Ectodermal cell (in vitro differentiated cells): Measurements from ENCODE around the gene NAPA.

Experiments used
- H3K27ac ChIP-seq: 2 replicates; pipeline ENCODE4 v1.7.0; 2013; ENCODE audit warnings: mild to moderate bottlenecking, low read depth, low read length; ENCODE audit not compliant: insufficient read depth, poor library complexity, severe bottlenecking
- H3K27me3 ChIP-seq: 2 replicates; pipeline ENCODE4 v1.7.0; 2013; ENCODE audit warnings: mild to moderate bottlenecking, low read length; ENCODE audit not compliant: insufficient read depth, control insufficient read depth, poor library complexity, severe bottlenecking
- H3K36me3 ChIP-seq: one replicate; pipeline ENCODE4 v1.7.0; 2013; ENCODE audit warnings: low read length; ENCODE audit not compliant: control insufficient read depth, insufficient read depth
- H3K4me1 ChIP-seq: one replicate; pipeline ENCODE4 v1.7.0; 2013; ENCODE audit warnings: low read length; ENCODE audit not compliant: control insufficient read depth, insufficient read depth
- H3K4me3 ChIP-seq: 2 replicates; pipeline ENCODE4 v1.7.0; 2013; ENCODE audit warnings: low read depth, low read length, control low read depth; ENCODE audit not compliant: insufficient read depth
- H3K9me3 ChIP-seq: 2 replicates; pipeline ENCODE4 v1.7.0; 2013; ENCODE audit warnings: mild to moderate bottlenecking, low read length, moderate library complexity; ENCODE audit not compliant: control insufficient read depth
- WGBS, 2 experiments: methylation state at CpG; one replicate each; pipeline ENCODE4 v1.1.7; 2013; ENCODE audit warnings: missing lambda C conversion rate in 2 of 2; 5-methylcytosine and 5-hydroxymethylcytosine counted together

The NAPA gene

DNA sequence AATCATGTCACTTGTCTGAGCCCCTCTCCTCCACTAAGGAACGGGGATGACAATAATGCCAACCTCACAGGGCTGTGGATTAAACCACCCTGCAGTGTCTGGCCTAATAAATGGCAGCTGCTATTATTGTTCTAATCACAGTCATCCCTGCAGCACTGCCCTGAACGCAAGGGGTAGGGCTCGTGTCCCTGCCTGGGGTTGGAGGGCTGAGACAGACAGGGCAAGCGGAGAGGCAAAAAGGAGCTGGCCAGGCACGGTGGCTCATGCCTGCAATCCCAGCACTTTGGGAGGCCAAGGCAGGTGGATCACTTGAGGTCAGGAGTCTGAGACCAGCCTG is 20.7 kb downstream of the NAPA start:
- no peak overlapping the region for H3K4me3 ChIP-seq
- H3K9me3 ChIP-seq, result no peaks in the 10 kb centered on the region
- H3K27me3 ChIP-seq, result no peaks in the 10 kb centered on the region
- peaks cover 7% of the 10 kb centered on the region for H3K36me3 ChIP-seq
- no peaks in the 10 kb centered on the region for H3K4me1 ChIP-seq
- whole genome bisulfite sequencing, 2 experiments, result 90 to 91% methylated on average over 5 of the region's 5 CpGs
- no peak overlapping the region for H3K27ac ChIP-seq

DNA sequence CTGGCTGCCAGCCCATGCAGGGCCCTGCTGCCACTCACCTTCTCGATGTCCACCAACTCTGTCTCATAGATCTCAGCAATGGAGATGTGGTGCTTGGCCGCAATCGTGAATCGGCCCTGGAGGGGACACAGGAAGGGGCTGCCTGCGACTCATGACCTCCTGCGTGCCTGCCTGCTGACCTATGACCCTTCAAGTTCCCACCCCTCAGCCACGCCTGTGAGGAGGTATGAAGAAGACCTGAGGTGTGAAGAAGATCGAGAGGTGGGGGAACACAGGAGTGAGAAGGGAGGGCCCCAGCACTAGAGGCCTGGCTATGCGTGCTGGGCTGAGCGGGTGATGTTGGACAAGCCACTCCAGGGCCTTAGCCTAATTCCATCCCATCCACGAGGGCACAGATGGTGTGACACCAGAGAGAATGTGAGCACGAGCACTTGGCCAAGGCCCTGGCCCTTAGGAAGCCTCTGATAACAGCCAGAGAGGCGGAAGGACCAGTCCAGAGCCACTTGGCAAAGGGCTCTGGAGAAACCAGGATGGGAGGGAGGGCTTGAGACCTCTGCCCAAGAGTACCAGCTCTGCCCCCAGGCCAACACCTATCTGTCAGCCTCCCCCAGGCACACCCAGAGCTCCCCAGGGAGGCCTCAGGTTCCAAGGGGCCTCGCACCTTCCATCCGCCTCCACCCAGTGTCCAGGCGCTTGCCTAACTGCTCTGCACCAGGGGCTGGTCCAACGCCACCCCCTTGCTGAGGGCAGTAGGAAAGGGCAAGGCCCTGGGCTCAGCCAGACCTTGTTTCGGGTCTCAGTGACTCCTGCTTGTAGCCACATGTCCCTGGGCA is 21.3 kb downstream of the NAPA start:
- no peaks in the 10 kb centered on the region for H3K9me3 ChIP-seq
- no peaks in the 10 kb centered on the region for H3K27me3 ChIP-seq
- H3K4me1 ChIP-seq, result no peaks in the 10 kb centered on the region
- H3K36me3 ChIP-seq, result peaks cover 7% of the 10 kb centered on the region
- H3K4me3 ChIP-seq, result no peak overlapping the region
- WGBS, 2 experiments, result 92 to 94% methylated on average over 18 of the region's 18 CpGs
- no peak overlapping the region for H3K27ac ChIP-seq

DNA sequence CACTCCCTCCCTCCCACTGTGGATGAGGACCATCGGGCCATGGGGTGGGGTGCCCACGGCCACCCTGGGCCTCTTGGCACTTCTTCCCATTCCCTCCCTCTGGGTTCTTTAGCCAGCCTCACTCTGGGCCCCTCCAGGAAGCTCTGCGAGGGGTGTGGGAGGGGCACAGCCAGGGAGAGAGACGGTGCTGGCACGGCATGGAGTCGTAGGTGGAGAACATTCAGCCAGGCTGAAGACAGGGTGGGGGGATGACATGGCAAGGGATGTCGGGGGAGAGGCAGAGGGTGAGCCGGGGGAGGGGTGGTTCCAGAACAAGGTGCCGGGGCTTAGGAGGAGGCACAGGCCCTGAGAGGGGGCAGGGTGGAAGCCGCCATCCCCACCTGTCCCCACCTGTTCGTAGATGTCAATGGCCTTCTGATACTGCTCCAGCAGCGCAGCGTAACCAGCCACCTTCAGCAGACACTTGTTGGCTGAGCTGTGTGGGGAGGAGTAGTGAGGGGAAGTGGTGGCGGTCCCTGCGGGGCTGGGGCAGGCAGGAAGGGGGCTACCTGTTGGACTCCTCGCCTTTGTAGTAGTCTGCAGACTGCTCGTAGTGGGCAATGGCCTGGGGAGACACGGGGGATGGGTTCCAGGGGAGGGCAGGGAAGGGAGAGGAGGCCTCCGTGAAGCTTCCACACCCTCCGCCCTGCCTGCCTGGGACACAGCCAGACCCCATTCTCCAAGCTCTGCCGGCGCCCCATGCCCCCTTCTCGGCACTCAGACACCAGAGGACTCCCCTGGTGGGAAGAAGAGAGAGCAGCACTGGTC is 22.1 kb downstream of the NAPA start:
- Histone ChIP-seq H3K27me3 (no peaks in the 10 kb centered on the region), H3K27ac (no peak overlapping the region), H3K9me3 (no peaks in the 10 kb centered on the region), H3K4me1 (no peaks in the 10 kb centered on the region), H3K36me3 (peaks cover 7% of the 10 kb centered on the region), H3K4me3 (no peak overlapping the region)
- WGBS, 2 experiments, result 85% methylated on average over 23 of the region's 23 CpGs

DNA sequence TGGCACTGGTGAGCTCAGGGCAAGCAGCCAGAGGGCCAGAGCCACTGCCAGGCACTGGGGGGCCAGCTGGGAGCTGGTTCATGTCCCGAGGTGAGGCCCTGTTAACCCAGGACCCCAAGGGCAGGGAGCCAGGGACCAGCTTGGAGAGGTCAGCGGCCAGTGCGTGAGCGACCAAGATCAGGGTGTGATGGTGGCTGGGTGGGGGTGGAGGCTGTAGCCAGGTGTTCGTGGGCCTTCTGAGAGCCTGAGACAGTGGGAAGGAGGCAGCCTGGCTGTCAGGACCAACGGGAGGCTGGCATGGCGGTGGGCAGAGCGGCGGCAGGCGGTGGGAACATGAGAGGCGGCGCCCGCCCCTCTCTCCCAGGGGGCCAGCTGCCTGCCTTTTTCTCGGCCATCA is 22.7 kb downstream of the NAPA start:
- H3K27ac ChIP-seq, result no peak overlapping the region
- 92 to 95% methylated on average over 14 of the region's 14 CpGs for WGBS, 2 experiments
- no peaks in the 10 kb centered on the region for H3K9me3 ChIP-seq
- H3K4me3 ChIP-seq, result no peak overlapping the region
- H3K27me3 ChIP-seq, result no peaks in the 10 kb centered on the region
- no peaks in the 10 kb centered on the region for H3K4me1 ChIP-seq
- H3K36me3 ChIP-seq, result peaks cover 7% of the 10 kb centered on the region

DNA sequence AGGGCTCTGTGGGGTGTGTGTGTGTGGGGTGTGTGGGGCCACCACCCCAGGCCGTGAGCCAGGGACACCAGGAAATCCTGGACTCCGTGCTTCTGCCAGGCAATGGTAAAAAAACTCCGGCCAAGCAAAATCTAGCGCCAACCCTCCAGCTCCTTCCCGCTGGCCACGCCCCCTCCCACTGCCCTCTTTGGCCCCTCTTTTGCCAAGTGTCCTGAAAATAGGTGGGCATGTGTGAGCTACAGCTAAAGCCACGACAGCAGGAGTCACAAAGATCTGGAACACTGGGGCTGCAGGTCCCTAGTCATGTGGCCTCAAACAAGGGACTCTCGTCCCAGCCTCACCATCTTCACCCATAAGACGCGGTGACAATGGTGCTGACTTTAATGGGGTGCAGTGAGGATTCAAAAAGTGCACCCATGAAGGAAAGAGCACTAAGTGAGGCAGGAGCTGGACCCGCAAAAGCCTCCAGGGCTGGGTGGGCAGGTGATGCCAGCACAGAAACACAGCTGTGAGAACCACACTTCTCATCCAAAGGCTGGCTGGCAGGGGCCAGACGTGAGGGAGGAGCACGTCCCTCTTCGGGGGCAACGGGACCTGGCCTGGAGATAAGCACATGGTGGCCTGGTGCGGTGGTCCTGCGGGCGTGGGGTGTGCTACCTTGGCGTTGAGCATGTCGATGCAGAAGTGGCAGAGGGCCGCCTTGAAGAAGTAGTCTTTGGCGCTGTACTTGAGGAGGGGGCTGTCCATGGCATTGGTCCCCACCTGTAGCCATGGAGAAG is 23.3 kb downstream of the NAPA start:
- no peak overlapping the region for H3K27ac ChIP-seq
- 94% methylated on average over 22 of the region's 22 CpGs for WGBS, 2 experiments
- H3K4me3 ChIP-seq, result no peak overlapping the region
- no peaks in the 10 kb centered on the region for H3K9me3 ChIP-seq
- H3K36me3 ChIP-seq, result peaks cover 7% of the 10 kb centered on the region
- no peaks in the 10 kb centered on the region for H3K27me3 ChIP-seq
- no peaks in the 10 kb centered on the region for H3K4me1 ChIP-seq

DNA sequence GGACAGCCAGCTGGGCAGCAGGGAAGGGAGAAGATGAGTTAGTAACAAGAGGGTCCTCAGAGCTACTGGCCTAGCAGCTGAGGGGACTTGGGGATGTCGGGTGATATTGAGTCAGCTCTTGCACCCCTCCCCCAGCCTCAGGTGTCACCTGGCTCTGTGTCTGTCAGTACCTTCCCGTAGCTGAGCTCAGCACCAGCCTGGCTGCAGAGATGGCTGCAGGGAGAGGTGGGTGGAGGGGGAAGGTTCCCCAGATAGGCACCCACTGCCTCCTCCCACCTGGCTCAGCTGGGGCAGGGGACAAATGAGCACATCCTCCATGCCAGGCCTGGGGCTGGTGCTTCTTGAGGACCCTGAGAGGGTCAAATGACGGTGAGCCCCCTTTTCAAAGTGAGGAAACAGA is 24.0 kb downstream of the NAPA start:
- Histone ChIP-seq H3K36me3 (peaks cover 7% of the 10 kb centered on the region), H3K9me3 (no peaks in the 10 kb centered on the region), H3K4me1 (no peaks in the 10 kb centered on the region), H3K4me3 (no peak overlapping the region), H3K27me3 (no peaks in the 10 kb centered on the region), H3K27ac (no peak overlapping the region)
- 87 to 88% methylated on average over 3 of the region's 3 CpGs for WGBS, 2 experiments

DNA sequence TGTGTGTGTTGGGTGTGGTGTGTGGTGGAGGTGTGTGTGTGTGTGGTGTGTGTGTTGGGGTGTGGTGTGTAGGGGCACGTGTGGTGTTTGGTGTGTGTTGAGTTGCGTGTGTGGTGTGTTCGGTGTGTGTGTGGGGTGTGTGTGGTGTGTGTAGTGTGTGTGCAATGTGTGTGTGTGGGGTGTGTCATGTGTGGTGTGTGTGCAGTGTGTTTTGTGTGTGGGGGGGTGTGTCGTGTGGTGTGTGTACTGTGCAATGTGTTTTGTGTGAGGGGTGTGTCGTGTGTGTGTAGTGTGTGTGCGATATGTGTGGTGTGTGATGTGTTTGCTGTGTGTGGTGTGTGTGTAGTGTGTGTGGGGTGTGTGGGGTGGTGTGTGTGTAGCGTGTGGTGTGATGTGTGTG is 24.8 kb downstream of the NAPA start:
- peaks cover 7% of the 10 kb centered on the region for H3K36me3 ChIP-seq
- 90 to 95% methylated on average over 7 of the region's 7 CpGs for WGBS, 2 experiments
- H3K9me3 ChIP-seq, result no peaks in the 10 kb centered on the region
- no peak overlapping the region for H3K27ac ChIP-seq
- no peaks in the 10 kb centered on the region for H3K4me1 ChIP-seq
- H3K27me3 ChIP-seq, result no peaks in the 10 kb centered on the region
- H3K4me3 ChIP-seq, result no peak overlapping the region

DNA sequence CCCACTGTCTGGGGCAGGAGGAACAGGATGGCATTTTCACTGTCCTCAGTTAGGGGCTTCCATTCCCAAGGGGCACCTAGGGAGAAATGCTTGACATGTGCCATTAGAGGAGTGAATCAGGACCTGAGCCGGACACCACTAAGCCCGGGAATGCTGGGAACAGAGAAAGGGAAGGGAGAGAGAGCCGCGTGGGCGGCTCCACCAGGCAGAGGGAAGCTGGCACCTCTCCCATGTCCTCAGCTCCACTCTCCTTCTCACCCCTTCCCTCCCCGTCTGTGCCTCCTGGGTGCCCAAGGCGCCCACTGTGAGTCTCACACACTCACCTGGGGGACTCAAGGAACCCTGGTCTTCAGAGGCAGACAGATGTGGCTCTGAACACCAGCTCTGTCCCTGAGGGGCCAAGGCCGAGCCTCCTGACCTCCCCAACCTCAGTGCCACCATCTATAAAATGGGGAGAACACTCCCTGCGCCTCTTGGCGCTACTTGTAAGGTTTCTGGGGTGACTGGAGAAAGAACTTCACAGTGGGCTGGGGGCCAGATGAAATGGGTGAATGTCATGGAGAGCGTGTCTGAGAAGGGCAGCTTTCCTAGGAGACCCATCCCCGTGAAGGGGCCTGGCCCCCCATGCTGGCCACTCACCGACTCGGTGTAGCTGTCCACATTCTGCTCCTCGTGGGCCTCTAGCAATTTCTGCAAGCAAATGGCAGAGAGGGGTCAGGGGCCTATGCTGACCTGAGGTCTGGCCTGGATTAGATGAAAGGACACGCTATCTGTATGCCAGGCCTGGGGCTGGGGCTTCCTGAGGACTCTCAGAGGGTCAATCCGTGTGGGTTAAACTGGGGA is 25.6 kb downstream of the NAPA start:
- H3K4me1 ChIP-seq, result no peaks in the 10 kb centered on the region
- H3K27me3 ChIP-seq, result no peaks in the 10 kb centered on the region
- 94 to 95% methylated on average over 14 to 17 of the region's 17 CpGs for WGBS, 2 experiments
- no peak overlapping the region for H3K27ac ChIP-seq
- H3K9me3 ChIP-seq, result no peaks in the 10 kb centered on the region
- H3K36me3 ChIP-seq, result peaks cover 7% of the 10 kb centered on the region
- H3K4me3 ChIP-seq, result no peak overlapping the region

DNA sequence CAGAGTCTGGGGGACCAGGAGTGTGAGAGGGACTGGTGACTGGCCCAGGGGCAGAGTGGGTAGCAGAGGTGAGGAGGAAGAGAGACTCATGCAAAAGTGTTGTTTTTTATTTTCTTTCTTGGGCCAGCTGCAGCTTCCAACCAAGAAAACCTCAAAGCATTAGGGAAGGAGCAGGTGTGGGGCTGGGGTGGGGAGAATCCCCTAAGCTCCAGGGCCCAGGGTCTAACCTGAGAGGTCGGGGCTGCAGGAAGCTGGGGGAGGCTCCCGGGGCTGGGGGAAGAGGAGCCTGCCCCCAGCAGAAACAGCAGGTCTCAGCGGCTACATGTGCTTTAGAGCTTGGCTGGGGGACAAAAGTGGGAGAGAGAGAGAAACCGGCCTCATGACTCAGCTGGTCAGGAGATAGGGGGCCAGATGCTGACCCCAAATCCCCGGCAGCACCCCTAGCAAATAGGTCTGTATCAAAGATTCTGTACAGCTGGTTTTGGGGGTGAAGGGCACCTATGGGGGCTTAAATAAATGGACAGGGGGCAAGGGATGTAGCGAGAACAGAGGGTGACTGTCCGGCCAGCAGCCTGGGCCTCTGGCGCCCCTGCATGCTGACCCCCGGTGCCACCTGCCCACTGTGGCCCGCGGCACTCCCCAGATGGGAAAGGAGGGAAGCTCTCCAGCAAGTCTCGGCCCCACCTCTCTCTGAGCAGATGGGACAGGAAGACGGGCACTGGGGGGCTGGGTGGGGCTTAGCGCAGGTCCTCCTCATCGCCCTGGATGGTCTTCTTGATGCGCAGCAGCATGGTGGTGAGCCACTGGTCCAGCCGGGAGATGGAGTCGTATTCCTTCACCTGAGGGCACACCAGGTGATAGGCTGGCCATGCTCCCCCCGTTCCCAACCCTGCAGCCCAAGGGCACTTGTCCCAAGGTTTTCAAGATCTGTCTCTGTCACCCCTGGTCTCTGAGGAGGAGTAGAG is 27.0 kb downstream of the NAPA start:
- 94 to 95% methylated on average over 19 of the region's 19 CpGs for WGBS, 2 experiments
- Histone ChIP-seq H3K27ac (no peak overlapping the region), H3K4me3 (no peak overlapping the region), H3K36me3 (peaks cover 7% of the 10 kb centered on the region), H3K27me3 (no peaks in the 10 kb centered on the region), H3K9me3 (no peaks in the 10 kb centered on the region), H3K4me1 (no peaks in the 10 kb centered on the region)
